Endothelial cell of hepatic sinusoid (primary cell): ENCODE measurements around the gene TGFA.

Experiments used
- in situ Hi-C: cut with HindIII; loops from 2 replicates; pipeline ENCODE4 v1.10.0; 2017; ENCODE audit warnings: low sequenced_read_pairs

The TGFA gene

GRCh38 chr2:70503896-70504295 lies 49.7 kb downstream of the TGFA start:
- in situ Hi-C loops, result no loop called here

GRCh38 chr2:70501728-70502127 lies 51.9 kb downstream of the TGFA start:
- in situ Hi-C loops, result no loop called here

GRCh38 chr2:70501215-70501614 lies 52.4 kb downstream of the TGFA start:
- in situ Hi-C loops, result no loop called here

GRCh38 chr2:70499253-70499652 lies 54.4 kb downstream of the TGFA start:
- in situ Hi-C loops, result no loop called here

- in situ Hi-C loops, result no loop called here
Measured at GRCh38 chr2:70498528-70498927, 55.1 kb downstream of the TGFA start.

GRCh38 chr2:70498054-70498453 lies 55.6 kb downstream of the TGFA start:
- in situ Hi-C loops, result no loop called here

GRCh38 chr2:70496819-70497218 lies 56.8 kb downstream of the TGFA start:
- in situ Hi-C loops, result no loop called here

GRCh38 chr2:70494293-70494886 lies 59.2 kb downstream of the TGFA start:
- in situ Hi-C loops, result no loop called here

- in situ Hi-C loops, result no loop called here
Measured at GRCh38 chr2:70490381-70490780, 63.2 kb downstream of the TGFA start.

GRCh38 chr2:70489165-70489564 lies 64.5 kb downstream of the TGFA start:
- in situ Hi-C loops, result no loop called here

- in situ Hi-C loops, result no loop called here
Measured at GRCh38 chr2:70484086-70484485, 69.5 kb downstream of the TGFA start.

GRCh38 chr2:70482401-70482800 lies 71.2 kb downstream of the TGFA start:
- in situ Hi-C loops, result no loop called here

GRCh38 chr2:70480468-70480867 lies 73.2 kb downstream of the TGFA start:
- in situ Hi-C loops, result no loop called here

GRCh38 chr2:70479816-70480215 lies 73.8 kb downstream of the TGFA start:
- in situ Hi-C loops, result no loop called here

GRCh38 chr2:70477441-70477844 lies 76.2 kb downstream of the TGFA start:
- in situ Hi-C loops, result no loop called here

- in situ Hi-C loops, result no loop called here
Measured at GRCh38 chr2:70475266-70475665, 78.4 kb downstream of the TGFA start.

GRCh38 chr2:70474256-70474848 lies 79.3 kb downstream of the TGFA start:
- in situ Hi-C loops, result loop anchor here (5.0 kb wide), 1 partner anchor 78 kb away; the partner anchor contains the start of gene TGFA

- in situ Hi-C loops, result loop anchor here (5.0 kb wide), 1 partner anchor 79 kb away; the partner anchor contains the start of gene TGFA
Measured at GRCh38 chr2:70473101-70473722, 80.4 kb downstream of the TGFA start.

GRCh38 chr2:70472221-70472890 lies 81.3 kb downstream of the TGFA start:
- in situ Hi-C loops, result loop anchor here (5.0 kb wide), 1 partner anchor 80 kb away; the partner anchor contains the start of gene TGFA

- in situ Hi-C loops, result loop anchor here (5.0 kb wide), 1 partner anchor 81 kb away; the partner anchor contains the start of gene TGFA
Measured at GRCh38 chr2:70471129-70471528, 82.5 kb downstream of the TGFA start.

GRCh38 chr2:70469961-70470360 lies 83.7 kb downstream of the TGFA start:
- in situ Hi-C loops, result loop anchor here (5.0 kb wide), 1 partner anchor 82 kb away; the partner anchor contains the start of gene TGFA

- in situ Hi-C loops, result no loop called here
Measured at GRCh38 chr2:70469435-70469834, 84.2 kb downstream of the TGFA start.
